HG02571 (cell line): ENCODE results near the gene TBL1XR1.
"Not testable (repeated sequence)": the region's sequence is repeated elsewhere in the genome, so short reads cannot be mapped to it uniquely, and the experiment has no call there.

Source experiments
- ATAC-seq: cut with Tn5 transposase; IDR thresholded peaks from one replicate; pipeline ENCODE4 v1.9.1; 2021; ENCODE audit warnings: mild to moderate bottlenecking, moderate library complexity; ENCODE audit not compliant: unreplicated experiment

The TBL1XR1 gene

GRCh38 chr3:177208781-177209180, 11.5 kb upstream of the TBL1XR1 start:
- no peak for ATAC-seq

- ATAC-seq: no peak
These were observed 10.9 kb upstream of the TBL1XR1 start for GRCh38 chr3:177208223-177208622.

GRCh38 chr3:177206936-177207335, 9.7 kb upstream of the TBL1XR1 start:
- no peak for ATAC-seq

GRCh38 chr3:177203689-177204395, 6.6 kb upstream of the TBL1XR1 start:
- no peak for ATAC-seq

GRCh38 chr3:177203016-177203415, 5.7 kb upstream of the TBL1XR1 start:
- not testable (repeated sequence) for ATAC-seq

GRCh38 chr3:177201700-177202397, 4.6 kb upstream of the TBL1XR1 start:
- peak; percentile 72 for ATAC-seq

- no peak for ATAC-seq
These were observed 2.0 kb upstream of the TBL1XR1 start for GRCh38 chr3:177199206-177199760.

GRCh38 chr3:177197727-177198460, 612 bp upstream of the TBL1XR1 start:
- ATAC-seq: peak; percentile 39

GRCh38 chr3:177196456-177197040, 734 bp downstream of the TBL1XR1 start:
- ATAC-seq: no peak

- ATAC-seq: no peak
These were observed 1.2 kb downstream of the TBL1XR1 start for GRCh38 chr3:177196008-177196455.

- ATAC-seq: no peak
These were observed 1.9 kb downstream of the TBL1XR1 start for GRCh38 chr3:177195242-177195991.

GRCh38 chr3:177194299-177194698, 3.0 kb downstream of the TBL1XR1 start:
- ATAC-seq: no peak

GRCh38 chr3:177193688-177194268, 3.5 kb downstream of the TBL1XR1 start:
- ATAC-seq: no peak

- not testable (repeated sequence) for ATAC-seq
These were observed 4.0 kb downstream of the TBL1XR1 start for GRCh38 chr3:177193275-177193674.

- no peak for ATAC-seq
These were observed 6.3 kb downstream of the TBL1XR1 start for GRCh38 chr3:177190756-177191681.

- not testable (repeated sequence) for ATAC-seq
These were observed 7.1 kb downstream of the TBL1XR1 start for GRCh38 chr3:177190184-177190583.

- not testable (repeated sequence) for ATAC-seq
These were observed 9.0 kb downstream of the TBL1XR1 start for GRCh38 chr3:177188325-177188724.

GRCh38 chr3:177186306-177186705, 11.0 kb downstream of the TBL1XR1 start:
- ATAC-seq: no peak
